GM11168 (cell line): Measurements from ENCODE around the gene GRIK1.

ENCODE experiments used
- in situ Hi-C: fragments of 300-500 bp; cut with MboI; formaldehyde crosslinking; loops from one replicate; pipeline ENCODE4 v1.12.0; 2022; ENCODE audit warnings: low sequenced_read_pairs; ENCODE audit not compliant: unreplicated experiment

GRIK1 gene

GRCh38 chr21:29920938-29921337 is 18.9 kb downstream of the GRIK1 start:
- in situ Hi-C loops: no loop called here

GRCh38 chr21:29914326-29914725 is 25.5 kb downstream of the GRIK1 start:
- in situ Hi-C loops: no loop called here

GRCh38 chr21:29909571-29909970 is 30.2 kb downstream of the GRIK1 start:
- in situ Hi-C loops: no loop called here

DNA sequence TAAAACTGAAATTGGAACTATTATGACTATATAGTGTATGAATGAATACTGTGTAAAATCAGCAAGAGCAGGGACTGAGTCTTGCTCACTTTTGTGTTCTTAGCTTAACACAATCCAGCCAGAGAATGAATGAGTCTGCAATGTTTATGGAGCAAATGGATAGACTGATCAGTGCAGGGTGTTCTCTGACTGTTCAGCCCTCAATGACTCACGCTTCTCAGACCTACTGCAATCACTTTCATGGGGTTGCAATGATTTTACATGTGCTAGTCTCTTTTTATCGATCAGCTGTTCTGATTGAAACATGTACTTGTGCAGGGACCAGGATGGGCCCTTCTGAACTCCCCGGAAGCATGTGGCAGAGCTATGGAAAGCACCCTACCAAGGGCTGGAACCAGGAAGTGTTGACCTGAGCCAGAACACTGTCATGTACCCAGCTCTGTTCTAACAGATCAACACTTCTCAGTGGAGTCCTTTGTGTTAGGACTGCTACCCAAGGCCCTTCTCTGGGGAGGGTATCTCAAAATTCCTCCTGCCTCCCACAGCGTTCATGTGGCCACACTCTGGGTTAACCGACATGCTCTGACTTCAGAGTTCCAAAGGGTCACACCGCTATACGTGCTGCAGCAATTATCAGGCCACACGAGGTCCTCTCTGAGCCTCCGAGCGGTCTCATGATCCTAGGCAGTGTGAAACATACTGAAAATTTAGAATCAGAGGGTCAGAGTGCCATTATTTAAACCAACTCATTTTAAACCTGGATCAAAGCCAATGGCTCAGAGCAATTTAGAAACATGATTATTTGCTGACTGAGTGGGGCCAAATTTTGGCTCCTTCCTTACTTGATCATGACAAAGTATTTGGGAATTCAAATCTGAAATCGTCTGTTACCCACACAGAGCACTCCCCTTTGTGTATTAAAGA is 35.2 kb downstream of the GRIK1 start:
- in situ Hi-C loops: no loop called here

- in situ Hi-C loops: no loop called here
These were observed 42.9 kb downstream of the GRIK1 start for GRCh38 chr21:29896884-29897283.

GRCh38 chr21:29893687-29894086 is 46.1 kb downstream of the GRIK1 start:
- in situ Hi-C loops: no loop called here

DNA sequence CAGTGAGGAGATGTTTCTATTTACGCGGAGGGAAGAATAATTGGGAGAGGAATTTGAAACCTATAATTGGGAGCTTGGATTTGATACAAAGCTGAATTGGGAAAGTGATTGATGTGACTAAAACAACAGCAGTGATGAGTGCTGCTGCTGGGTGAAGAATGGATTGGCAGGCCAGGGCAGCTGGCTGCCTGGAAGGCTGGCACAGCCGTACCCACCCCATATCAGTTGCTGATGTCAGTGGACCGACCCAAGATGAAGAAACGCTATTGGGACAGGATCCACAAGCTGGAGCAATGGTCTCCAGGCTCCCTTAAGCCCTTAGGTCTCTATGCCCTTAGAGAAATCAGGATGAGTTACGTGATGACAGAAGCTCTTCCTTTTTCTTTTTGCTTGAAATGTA is 47.4 kb downstream of the GRIK1 start:
- in situ Hi-C loops: no loop called here

- in situ Hi-C loops: no loop called here
These were observed 51.4 kb downstream of the GRIK1 start for GRCh38 chr21:29888437-29888836.

DNA sequence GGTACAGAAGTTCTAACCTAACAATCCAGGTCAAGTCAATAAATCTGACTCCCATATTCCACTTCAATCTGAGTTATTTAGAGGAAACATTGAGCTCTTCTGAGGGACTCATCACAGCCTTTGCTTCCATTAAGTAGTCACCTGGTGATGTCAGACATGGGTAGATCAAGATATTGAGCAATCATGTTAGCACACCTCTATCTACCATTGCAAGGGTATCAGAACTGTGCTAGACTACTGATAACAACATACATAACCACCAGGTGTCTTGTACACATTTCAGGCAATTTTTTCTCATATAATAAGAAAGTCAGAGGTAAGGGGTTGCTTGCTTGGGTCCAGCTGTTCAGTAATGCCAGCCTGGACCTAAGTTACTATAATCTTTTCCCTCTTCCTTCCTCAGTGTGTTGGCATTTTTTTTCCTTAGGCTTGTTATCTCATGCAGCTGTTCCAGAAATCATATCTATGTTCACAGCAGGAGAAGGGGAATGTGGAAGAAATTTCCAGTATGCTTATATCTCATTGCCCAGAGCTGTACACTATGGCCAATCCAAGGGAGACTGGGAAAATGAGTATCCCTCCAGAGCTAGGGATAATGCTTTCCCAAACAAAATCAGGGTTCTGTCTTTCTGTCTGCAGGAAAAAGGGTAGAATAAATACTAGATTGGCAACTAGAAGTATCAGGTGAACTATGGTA is 52.3 kb downstream of the GRIK1 start:
- in situ Hi-C loops: no loop called here

DNA sequence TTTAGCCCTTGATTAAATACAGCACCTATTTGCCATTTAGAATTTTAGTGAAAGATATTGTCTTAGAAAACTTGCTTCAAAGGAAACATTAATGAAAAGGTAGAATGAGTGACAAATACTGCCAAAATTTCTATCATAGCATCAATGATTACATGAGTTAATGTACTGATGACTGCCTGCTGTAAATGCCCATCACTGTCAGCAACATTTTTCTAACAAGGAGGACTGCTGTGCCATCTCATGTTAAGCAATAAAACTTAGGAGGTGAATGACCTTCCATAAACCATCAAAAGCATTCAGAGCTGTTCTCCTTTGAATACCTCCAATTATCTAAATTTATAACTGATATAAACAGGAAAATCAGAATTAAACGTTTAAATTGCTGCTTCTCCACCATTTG is 54.3 kb downstream of the GRIK1 start:
- in situ Hi-C loops: no loop called here

GRCh38 chr21:29875873-29876272 is 63.9 kb downstream of the GRIK1 start:
- in situ Hi-C loops: no loop called here

GRCh38 chr21:29875036-29875716 is 64.6 kb downstream of the GRIK1 start:
- in situ Hi-C loops: no loop called here

GRCh38 chr21:29873908-29874307 is 65.9 kb downstream of the GRIK1 start:
- in situ Hi-C loops: loop anchor here (25.0 kb wide), 1 partner anchor 762 kb away; no protein-coding TSS in a partner anchor

DNA sequence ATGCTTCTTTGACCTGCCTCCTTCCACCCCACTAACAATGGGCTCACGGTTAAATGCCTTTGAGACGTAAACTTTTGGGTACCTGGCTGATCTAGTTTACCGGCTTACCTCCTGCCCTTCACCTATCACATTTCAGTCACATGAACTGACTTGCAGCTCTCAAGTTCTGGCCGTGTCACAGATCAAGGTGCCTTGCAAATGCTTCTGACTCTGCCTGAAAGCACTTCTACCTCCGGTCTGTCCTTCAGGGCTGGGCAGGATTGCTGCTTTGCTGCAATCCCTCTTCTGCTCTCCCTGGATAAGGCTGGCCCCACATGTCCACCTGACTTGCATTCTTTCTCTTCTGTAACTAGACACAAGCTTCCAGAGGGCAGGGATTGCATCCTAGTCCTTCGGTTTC is 69.0 kb downstream of the GRIK1 start:
- in situ Hi-C loops: loop anchor here (25.0 kb wide), 1 partner anchor 759 kb away; no protein-coding TSS in a partner anchor

DNA sequence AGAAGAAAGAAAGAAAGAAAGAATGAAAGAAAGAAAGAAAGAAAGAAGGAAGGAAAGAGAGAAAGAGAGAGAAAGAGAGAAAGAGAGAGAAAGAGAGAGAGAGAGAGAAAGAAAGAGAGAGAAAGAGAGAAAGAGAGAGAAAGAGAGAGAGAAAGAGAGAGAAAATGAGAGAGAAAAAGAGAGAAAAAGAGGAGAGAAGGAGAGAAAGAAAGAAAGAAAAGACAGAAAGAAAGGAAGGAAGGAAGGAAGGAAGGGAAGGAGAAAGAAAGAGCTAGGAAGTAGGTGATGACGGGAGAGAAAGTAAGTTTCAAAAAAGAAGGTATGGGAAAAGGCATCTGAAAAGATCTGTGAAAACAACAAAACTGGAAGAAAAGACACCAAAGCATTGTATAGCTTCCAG is 72.0 kb downstream of the GRIK1 start:
- in situ Hi-C loops: loop anchor here (25.0 kb wide), 1 partner anchor 755 kb away; no protein-coding TSS in a partner anchor

DNA sequence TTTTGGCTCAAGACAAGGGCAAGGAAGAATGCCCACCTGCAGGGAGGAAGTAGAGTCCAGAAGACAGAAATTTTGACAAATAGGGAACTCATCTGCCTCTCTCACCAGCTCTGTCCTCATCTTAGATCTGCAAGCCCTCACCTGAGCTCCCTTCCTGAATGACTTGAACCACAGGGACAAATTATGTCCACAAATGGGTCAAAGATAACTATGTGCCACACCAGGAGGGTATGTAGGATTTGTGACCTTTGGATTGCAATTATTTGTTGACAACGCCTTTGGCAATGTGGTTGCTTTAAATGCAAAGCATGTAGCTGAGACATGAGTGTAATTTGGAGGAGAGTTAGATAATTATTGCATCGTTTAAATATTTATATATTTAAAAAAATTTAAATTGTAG is 79.5 kb downstream of the GRIK1 start:
- in situ Hi-C loops: loop anchor here (25.0 kb wide), 1 partner anchor 748 kb away; no protein-coding TSS in a partner anchor

DNA sequence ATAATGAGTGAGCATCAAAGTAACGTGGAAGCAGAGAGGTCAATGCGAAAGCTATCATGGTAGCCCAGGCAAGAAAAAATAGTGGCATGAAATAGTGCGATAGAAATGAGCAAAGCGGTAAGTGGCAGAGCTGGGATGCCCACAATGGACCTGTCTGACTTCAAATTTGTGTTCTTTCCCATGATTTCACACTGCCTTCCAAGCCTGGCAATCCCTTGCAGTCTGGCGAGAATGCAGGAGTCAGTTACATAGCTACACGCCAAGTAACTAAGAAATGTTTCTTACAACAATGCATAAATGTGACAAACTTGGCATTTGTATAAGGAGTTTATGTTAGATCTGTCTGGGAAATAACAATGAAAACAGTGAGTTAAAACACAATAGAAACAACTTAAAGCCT is 82.6 kb downstream of the GRIK1 start:
- in situ Hi-C loops: loop anchor here (10.0 to 25.0 kb wide), 2 partner anchors 372 to 745 kb away; no protein-coding TSS in a partner anchor

- in situ Hi-C loops: loop anchor here (10.0 to 25.0 kb wide), 2 partner anchors 370 to 742 kb away; no protein-coding TSS in a partner anchor
These were observed 85.0 kb downstream of the GRIK1 start for GRCh38 chr21:29854795-29855194.

DNA sequence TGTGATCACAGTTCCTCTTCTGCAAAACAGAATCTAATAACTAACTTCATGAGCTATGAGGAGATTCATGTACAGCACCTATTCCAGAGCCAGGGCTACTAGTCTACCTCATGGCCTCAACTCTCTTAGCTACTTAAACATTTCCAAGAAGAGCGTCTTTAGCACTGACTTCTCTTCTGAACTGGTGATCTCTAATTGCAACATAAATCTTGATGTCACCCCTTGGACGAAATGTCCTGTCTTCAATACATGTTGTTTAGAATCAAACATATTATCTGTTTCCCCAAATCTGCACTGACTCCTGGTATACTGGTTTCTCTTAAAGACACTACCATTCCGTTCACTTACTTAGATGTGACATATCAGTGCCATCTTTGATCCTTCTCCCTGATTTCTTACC is 88.2 kb downstream of the GRIK1 start:
- in situ Hi-C loops: loop anchor here (10.0 to 25.0 kb wide), 2 partner anchors 367 to 739 kb away; no protein-coding TSS in a partner anchor

DNA sequence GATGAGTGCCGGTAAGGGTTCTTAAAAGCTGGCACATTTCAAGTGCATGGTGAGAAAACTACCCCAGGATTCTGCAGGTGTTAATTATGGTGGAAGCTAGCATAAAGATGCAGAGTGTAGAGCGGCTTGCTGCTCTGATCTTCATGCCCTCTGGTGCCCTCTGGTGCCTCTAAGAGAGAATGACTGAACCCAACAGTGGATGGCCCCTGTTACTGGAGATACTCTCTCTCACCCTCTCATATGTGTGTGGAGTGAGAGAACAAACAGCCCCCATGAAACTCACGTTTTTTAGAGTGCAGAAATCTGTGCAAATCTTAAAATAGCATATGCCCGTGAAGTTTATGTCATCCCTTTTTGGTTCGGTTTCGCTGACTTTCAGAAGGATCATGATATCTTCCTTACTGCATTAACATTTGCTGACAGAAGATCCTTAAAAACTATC is 90.0 kb downstream of the GRIK1 start:
- in situ Hi-C loops: loop anchor here (10.0 to 25.0 kb wide), 2 partner anchors 365 to 737 kb away; no protein-coding TSS in a partner anchor
